ENCODE data around the gene VPS16.
A peak's percentile ranks its signal among the peaks of the same experiment; 100 is the strongest.

VPS16 gene

GRCh38 chr20:2817341-2817726 is 23.2 kb upstream of the VPS16 start (continued):
- TF ChIP-seq ZBTB49 (tag by site-specific recombination; IDR thresholded peaks at IDR 0.05; ENCODE audit: low read depth), result no peak

- no peaks in the 10 kb centered on the region for H3K36me3 ChIP-seq (ENCODE audit: control insufficient read depth in 2 of 2, insufficient read depth in 1 of 2, low read length in 2 of 2)
- no peak overlapping the region for H3K27ac ChIP-seq (ENCODE audit: extremely low read depth, low read depth, low read length)
- ChIA-PET POLR2A (no interaction called here), CTCF (interaction anchor here (1.2 to 2.0 kb wide), 2 partner anchors 34 to 180 kb away, joined by 3 to 6 read pairs; no protein-coding TSS in a partner anchor)
- no peak overlapping the region for H3K4me3 ChIP-seq (ENCODE audit: low read depth, low read length)
- TF ChIP-seq SP7 (tag by site-specific recombination; IDR thresholded peaks at IDR 0.05), result no peak
- TF ChIP-seq ZNF624 (tag by site-specific recombination; IDR thresholded peaks at IDR 0.05), result no peak
- no peak for TF ChIP-seq ZNF423 (tag by site-specific recombination; IDR thresholded peaks at IDR 0.05)
- TF ChIP-seq ZNF354C (tag by site-specific recombination; IDR thresholded peaks at IDR 0.05; ENCODE audit: borderline replicate concordance, low read depth), result no peak
- no peak for TF ChIP-seq ZNF133 (tag by site-specific recombination; IDR thresholded peaks at IDR 0.05)
- no peak for TF ChIP-seq HOXC10 (CRISPR knock-in tag; IDR thresholded peaks at IDR 0.05)
- TF ChIP-seq REST (tag by site-specific recombination; IDR thresholded peaks at IDR 0.05), result no peak
- no peak for TF ChIP-seq YY1 (tag by site-specific recombination; IDR thresholded peaks at IDR 0.05)
- H3K9me3 ChIP-seq (ENCODE audit: control insufficient read depth, insufficient read depth, low read depth, low read length), result no peaks in the 10 kb centered on the region
- peaks cover 19% of the 10 kb centered on the region for H3K4me1 ChIP-seq (ENCODE audit: control insufficient read depth, insufficient read depth, low read length)
Measured at GRCh38 chr20:2817891-2818595, 22.5 kb upstream of the VPS16 start.

- Histone ChIP-seq H3K36me3 (ENCODE audit: control insufficient read depth in 2 of 2, insufficient read depth in 1 of 2, low read length in 2 of 2) (no peaks in the 10 kb centered on the region), H3K4me3 (ENCODE audit: low read depth, low read length) (no peak overlapping the region), H3K27ac (ENCODE audit: extremely low read depth, low read depth, low read length) (peak overlapping the region; percentile 36; the same call in 1 of the 2 replicates), H3K9me3 (ENCODE audit: control insufficient read depth, insufficient read depth, low read depth, low read length) (no peaks in the 10 kb centered on the region), H3K4me1 (ENCODE audit: control insufficient read depth, insufficient read depth, low read length) (peaks cover 9% of the 10 kb centered on the region)
- CTCF ChIA-PET, result interaction anchor here (1.2 to 1.5 kb wide), 2 partner anchors 68 kb away, joined by 4 read pairs; no protein-coding TSS in a partner anchor
- POLR2A ChIA-PET, result interaction anchor here (0.5 kb wide), 1 partner anchor 37 kb away, joined by 4 read pairs; no protein-coding TSS in a partner anchor
- TF ChIP-seq SP7 (tag by site-specific recombination; IDR thresholded peaks at IDR 0.05) (0 out of 2 replicates have a peak, but pooled peaks have one; percentile 15), GLIS2 (tag by site-specific recombination; IDR thresholded peaks at IDR 0.05) (peak; percentile 50; the same call in 1 of the 2 replicates), HIC1 (tag by site-specific recombination; IDR thresholded peaks at IDR 0.05) (0 out of 2 replicates have a peak, but pooled peaks have one; percentile 47), PRDM6 (tag by site-specific recombination; IDR thresholded peaks at IDR 0.05) (peak; percentile 63), EGR2 (tag by site-specific recombination; IDR thresholded peaks at IDR 0.05; ENCODE audit: low read depth) (peak; percentile 75), ZNF335 (tag by site-specific recombination; conservative IDR thresholded peaks at IDR 0.05) (peak; percentile 72), TCF7L2 (IDR thresholded peaks at IDR 0.05; ENCODE audit: borderline replicate concordance, low read depth, low read length) (no peak), ZXDB (tag by site-specific recombination; IDR thresholded peaks at IDR 0.05) (peak; percentile 75), ZNF629 (tag by site-specific recombination; IDR thresholded peaks at IDR 0.05) (0 out of 2 replicates have a peak, but pooled peaks have one; percentile 25), ZEB2 (tag by site-specific recombination; IDR thresholded peaks at IDR 0.05) (peak; percentile 44; the same call in 1 of the 2 replicates), ZNF558 (tag by site-specific recombination; IDR thresholded peaks at IDR 0.05) (0 out of 2 replicates have a peak, but pooled peaks have one; percentile 22), WT1 (tag by site-specific recombination; IDR thresholded peaks at IDR 0.05) (peak; percentile 65), FEZF1 (tag by site-specific recombination; IDR thresholded peaks at IDR 0.05) (peak; percentile 88)
Measured at GRCh38 chr20:2820084-2820895, 20.3 kb upstream of the VPS16 start.
